Liver (tissue), 3 donors: Measurements from ENCODE around the gene DHRSX.

Experiments
- FOXA1 ChIP-seq: IDR thresholded peaks from 2 replicates; pipeline ENCODE4 v1.6.1; 2016; ENCODE audit warnings: antibody characterized with exemption
- RAD21 ChIP-seq, 2 donors: IDR thresholded peaks; 2 replicates each; pipeline ENCODE4 v1.6.1; 2016; ENCODE audit warnings: antibody characterized with exemption in 2 of 2, mild to moderate bottlenecking in 2 of 2
- RXRA ChIP-seq, 2 donors: IDR thresholded peaks; 2 replicates each; pipeline ENCODE4 v1.6.1; 2017 to 2018; ENCODE audit warnings: antibody characterized with exemption in 2 of 2, mild to moderate bottlenecking in 1 of 2
- YY1 ChIP-seq: IDR thresholded peaks from 2 replicates; pipeline ENCODE4 v1.6.1; 2016; ENCODE audit warnings: antibody characterized with exemption, mild to moderate bottlenecking
- TF ChIP-seq, protein P1 (sequence below): fragments of 150-350 bp; IDR thresholded peaks from 2 replicates; pipeline ENCODE4 v1.5.1; 2017; ENCODE audit warnings: improper control_type of control experiment, low read depth, low read length; ENCODE audit not compliant: missing input control
- TF ChIP-seq, protein P2 (sequence below): IDR thresholded peaks from 2 replicates; pipeline ENCODE4 v1.6.1; 2016; ENCODE audit warnings: antibody characterized with exemption
- TF ChIP-seq, protein P3 (sequence below): IDR thresholded peaks from 2 replicates; pipeline ENCODE4 v1.6.1; 2016; ENCODE audit warnings: antibody characterized with exemption, mild to moderate bottlenecking
- donor health status: healthy.
- donor health status: healthy.

DNA sequence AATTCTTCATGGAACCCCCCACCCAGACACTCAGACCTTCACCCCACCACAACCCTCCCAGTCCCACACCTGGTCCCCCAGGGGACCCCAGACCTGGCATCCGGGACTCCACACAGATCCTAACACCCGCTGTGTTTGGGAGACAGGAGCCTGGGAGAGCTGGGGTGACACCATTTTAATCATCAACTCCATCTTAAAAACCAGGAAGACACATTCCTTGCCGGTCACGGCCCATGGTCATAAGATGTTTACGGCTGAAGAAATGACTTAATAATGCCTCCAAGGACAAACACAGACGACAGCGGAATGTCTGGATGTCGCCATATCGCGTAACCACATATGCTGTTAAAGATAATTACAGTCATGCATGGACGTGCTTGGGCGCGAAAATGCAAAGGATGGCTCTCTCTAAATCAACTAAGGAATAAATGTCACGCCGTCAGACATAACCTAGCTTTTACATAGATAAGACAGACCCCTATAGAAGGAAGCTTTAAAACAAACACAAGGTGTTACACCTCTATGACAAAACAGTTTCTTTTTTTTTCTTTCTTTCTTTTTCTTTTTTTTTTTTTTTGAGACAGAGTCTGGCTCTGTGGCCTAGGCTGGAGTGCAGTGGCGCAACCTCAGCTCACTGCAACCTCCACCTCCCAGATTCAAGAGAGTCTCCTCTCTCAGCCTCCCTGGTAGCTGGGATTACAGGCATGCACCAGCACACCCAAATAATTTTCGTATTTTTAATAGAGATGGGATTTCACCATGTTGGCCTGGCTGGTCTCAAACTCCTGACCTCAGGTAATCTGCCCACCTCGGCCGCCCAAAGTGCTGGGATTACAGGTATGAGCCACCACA, 2.1 kb upstream of the DHRSX start:
- TF ChIP-seq, protein P1, sequence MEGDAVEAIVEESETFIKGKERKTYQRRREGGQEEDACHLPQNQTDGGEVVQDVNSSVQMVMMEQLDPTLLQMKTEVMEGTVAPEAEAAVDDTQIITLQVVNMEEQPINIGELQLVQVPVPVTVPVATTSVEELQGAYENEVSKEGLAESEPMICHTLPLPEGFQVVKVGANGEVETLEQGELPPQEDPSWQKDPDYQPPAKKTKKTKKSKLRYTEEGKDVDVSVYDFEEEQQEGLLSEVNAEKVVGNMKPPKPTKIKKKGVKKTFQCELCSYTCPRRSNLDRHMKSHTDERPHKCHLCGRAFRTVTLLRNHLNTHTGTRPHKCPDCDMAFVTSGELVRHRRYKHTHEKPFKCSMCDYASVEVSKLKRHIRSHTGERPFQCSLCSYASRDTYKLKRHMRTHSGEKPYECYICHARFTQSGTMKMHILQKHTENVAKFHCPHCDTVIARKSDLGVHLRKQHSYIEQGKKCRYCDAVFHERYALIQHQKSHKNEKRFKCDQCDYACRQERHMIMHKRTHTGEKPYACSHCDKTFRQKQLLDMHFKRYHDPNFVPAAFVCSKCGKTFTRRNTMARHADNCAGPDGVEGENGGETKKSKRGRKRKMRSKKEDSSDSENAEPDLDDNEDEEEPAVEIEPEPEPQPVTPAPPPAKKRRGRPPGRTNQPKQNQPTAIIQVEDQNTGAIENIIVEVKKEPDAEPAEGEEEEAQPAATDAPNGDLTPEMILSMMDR, result no peak
- no peak for TF ChIP-seq YY1
- TF ChIP-seq FOXA1, result no peak
- TF ChIP-seq, protein P2, sequence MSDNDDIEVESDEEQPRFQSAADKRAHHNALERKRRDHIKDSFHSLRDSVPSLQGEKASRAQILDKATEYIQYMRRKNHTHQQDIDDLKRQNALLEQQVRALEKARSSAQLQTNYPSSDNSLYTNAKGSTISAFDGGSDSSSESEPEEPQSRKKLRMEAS, result no peak
- TF ChIP-seq RXRA (IDR thresholded peaks at IDR 0.05), result no peak
- no peak for TF ChIP-seq RAD21 (IDR thresholded peaks at IDR 0.05)
- TF ChIP-seq, protein P3, sequence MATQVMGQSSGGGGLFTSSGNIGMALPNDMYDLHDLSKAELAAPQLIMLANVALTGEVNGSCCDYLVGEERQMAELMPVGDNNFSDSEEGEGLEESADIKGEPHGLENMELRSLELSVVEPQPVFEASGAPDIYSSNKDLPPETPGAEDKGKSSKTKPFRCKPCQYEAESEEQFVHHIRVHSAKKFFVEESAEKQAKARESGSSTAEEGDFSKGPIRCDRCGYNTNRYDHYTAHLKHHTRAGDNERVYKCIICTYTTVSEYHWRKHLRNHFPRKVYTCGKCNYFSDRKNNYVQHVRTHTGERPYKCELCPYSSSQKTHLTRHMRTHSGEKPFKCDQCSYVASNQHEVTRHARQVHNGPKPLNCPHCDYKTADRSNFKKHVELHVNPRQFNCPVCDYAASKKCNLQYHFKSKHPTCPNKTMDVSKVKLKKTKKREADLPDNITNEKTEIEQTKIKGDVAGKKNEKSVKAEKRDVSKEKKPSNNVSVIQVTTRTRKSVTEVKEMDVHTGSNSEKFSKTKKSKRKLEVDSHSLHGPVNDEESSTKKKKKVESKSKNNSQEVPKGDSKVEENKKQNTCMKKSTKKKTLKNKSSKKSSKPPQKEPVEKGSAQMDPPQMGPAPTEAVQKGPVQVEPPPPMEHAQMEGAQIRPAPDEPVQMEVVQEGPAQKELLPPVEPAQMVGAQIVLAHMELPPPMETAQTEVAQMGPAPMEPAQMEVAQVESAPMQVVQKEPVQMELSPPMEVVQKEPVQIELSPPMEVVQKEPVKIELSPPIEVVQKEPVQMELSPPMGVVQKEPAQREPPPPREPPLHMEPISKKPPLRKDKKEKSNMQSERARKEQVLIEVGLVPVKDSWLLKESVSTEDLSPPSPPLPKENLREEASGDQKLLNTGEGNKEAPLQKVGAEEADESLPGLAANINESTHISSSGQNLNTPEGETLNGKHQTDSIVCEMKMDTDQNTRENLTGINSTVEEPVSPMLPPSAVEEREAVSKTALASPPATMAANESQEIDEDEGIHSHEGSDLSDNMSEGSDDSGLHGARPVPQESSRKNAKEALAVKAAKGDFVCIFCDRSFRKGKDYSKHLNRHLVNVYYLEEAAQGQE, result no peak
